NK-92 (cell line): ENCODE results near the gene BNC2.
"Not testable (repeated sequence)": the region's sequence is repeated elsewhere in the genome, so short reads cannot be mapped to it uniquely, and the experiment has no call there.

ENCODE experiments used
- DNase-seq: peaks from one replicate; lab custom pipeline; 2025; ENCODE audit not compliant: unreplicated experiment; lab: John Stamatoyannopoulos, UW

BNC2 gene

GRCh38 chr9:16461137-16461840 is 409.2 kb downstream of the BNC2 start:
- no peak for DNase-seq

- no peak for DNase-seq
These were observed 409.8 kb downstream of the BNC2 start for GRCh38 chr9:16460696-16461095.

DNA sequence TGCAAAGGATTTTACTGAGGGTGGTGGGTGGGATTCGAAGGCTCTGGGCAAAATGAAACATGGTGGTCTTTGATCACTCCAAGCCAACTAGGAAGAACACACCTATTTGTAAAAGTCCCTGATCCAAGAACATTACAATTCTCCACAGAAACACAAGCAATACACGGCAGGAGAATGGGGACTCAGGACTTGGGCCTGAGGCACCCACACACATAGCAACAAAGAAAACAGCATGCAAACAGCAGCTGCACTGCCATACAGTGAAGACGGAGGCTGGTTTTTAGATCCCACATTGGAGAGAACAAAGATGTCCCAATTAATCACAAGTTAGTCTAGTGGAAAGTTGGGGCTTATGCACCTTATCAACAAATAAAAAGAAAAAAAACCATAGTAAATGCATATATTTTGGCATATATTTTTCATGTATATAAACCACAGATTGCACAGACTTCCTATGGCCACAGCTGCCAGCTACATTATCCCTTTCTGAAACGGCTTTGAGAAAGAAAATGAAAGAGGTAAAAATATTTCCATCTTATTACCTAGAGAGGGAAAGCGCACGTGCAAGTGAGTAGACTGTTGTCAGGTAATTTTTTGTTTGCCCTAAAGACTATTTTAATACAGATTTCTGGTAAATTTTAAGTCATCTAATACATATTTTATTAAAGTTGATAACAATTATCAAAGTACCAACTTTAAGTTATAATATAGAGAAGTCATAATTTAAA is 410.9 kb downstream of the BNC2 start:
- DNase-seq, result no peak

DNA sequence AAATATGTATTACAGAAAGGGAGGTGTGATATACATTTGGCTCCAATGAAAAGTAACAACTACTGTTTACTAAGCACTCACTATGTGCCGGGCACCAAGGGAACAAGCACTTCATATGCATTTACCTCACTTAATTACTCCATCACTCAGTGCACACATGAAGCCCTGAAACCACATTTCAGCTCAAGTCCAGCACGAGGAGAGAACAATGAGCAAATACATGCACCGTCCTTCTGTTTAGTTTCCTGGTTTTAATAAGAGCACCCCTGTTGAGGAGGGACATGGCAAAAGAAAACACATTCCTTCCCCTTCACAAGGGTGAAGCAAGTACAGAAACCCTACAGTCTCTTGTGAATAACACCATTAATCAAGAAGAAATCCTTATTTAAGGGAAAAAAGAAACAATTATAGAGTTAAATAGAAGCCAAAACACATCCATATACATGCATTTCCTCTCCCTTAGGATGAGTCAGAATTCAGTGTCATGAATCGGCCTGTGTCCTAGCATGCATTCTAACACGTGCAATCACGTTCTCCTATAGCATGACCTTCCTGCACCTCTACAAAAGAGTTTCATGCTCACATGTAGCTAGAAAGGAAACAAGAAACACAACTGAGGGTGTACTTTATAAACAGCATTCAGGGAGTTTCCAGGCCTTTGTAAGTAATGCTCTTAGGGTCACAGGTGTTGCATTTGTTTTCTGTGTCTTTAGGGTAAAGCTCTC is 411.6 kb downstream of the BNC2 start:
- no peak for DNase-seq

DNA sequence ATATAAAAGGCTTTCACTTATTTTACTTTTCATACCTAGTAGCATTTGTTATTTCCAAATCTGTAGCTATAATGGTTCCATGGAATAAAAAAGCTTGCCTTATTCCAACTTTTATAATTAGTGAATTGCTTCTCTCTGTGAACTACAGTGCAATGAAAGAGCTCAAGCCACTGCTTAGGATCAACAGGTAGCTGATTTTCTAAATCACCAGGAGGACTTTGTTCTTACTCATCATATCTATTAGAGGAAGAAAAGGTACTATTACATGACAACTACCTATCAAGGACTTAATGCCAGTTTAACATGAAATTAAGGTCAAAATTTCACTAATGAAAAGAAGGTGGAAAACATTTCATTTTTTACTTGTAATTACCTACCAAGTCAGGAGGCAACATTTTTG is 414.6 kb downstream of the BNC2 start:
- no peak for DNase-seq

- DNase-seq, result no peak
These were observed 417.1 kb downstream of the BNC2 start for GRCh38 chr9:16453390-16453789.

- no peak for DNase-seq
These were observed 419.9 kb downstream of the BNC2 start for GRCh38 chr9:16450578-16450977.

- DNase-seq, result no peak
These were observed 420.4 kb downstream of the BNC2 start for GRCh38 chr9:16450043-16450442.

DNA sequence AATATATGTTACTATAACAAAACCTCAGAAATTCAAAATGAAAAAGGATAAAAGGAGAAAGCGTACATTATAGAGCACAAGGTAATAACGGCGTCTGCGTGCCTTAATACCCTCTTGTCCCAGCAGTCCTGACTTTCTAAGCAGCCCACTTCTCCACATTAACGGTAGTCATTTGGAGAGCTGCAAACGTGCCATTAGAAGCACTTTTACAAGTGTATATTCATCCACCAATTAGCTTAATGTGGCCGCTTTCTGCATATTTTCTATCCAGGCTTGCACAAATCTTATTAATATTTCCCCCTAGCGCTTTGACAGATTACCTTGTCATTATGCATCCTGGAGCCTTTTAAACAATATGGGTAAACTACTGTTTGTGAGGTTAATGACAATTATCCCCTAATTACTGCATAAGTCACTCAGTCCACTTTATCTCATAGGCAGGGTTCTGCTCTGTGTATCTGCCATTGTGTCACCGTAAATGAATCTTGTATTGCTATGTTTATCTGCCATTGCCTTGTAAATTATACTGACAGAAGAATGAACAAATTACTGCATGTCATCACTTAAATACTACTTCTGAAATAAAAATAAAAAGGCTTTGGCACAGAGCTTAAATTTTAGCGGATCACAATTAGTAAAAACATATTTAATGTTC is 421.3 kb downstream of the BNC2 start:
- DNase-seq, result no peak

DNA sequence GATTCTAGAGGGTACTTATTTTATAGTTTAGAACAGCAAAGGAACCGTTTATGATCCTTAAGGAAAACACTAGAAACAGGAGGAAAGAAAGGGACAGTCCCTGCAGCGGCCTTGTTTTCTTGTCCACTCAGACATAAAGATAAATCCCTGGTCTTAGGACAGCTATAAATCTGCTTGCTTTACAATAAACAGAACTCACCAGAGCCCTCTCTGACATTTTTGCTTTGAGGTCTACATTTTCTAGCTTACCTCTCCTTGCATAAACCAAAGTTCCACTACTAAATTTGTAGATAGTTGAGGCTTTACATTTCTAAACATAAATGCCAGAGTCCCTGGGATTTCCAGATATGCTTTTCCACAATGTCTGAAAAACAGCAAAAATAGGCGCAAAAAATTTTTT is 422.5 kb downstream of the BNC2 start:
- DNase-seq, result no peak

DNA sequence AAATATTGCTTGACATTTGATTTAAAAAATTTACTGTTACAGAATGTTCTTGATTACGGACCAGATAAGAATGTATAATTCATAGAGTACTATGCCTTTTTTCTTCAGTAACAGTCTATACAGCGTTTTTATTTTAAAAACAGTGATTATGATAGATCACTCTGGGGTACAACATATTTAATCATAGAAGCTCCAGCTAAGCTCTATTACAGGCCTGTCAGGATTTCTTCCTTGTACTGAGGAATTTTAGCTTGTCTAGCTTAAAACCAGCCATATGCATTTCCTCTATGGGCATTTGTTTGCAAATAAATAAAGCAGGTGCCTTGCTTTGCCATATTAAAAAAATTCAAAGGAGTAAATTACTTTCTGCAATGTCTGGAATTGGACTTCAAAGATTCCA is 423.8 kb downstream of the BNC2 start:
- DNase-seq, result no peak

DNA sequence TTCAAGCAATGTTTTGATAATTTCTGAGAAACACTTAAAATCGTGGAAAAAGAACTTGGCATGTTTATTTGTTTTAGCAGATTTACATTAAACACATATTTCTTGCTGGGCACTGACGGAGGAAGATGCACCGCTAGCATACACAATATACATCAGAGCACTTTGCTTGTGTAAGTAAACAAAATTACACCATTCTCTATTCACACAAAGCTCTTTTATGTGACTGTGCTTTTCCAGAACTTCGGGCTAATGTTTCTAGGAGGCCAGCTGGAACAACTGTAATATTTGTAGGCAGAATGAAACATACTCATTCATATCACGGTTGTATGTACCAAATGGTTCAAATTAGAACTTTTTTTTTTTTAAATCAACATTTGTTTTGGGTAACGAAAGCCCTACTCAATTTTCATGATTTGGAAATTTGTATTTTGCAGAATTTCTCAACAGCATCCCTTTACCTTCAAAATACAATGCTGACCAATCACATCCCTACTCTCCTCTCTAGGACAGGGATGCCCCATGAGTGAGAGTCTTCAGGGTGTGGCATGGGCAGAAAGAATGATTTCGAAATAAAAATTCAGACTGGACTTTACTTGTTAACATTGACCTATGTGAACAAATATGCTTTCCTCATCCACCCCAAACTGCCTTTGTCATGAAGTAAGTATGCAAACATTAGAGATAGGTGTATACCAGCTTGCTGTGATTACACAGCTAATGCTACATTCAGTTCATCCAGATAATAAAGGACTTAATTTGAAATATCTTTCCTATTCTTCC is 425.1 kb downstream of the BNC2 start:
- DNase-seq, result no peak

DNA sequence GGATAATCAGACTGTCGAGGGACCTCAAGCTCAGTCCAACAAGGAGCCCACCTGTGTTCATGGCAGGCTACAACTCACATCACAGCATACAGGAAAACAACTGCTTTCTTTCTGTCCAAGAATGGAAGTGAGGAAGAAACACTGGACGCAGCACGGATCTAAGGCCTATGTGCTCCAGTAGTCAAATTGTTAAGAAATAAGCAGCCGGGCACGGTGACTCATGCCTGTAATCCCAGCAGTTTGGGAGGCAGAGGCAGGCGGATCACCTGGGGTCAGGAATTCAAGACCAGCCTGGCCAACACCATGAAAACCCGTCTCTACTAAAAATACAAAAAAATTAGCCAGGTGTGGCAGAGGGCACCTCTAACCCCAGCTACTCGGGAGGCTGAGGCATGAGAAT is 427.8 kb downstream of the BNC2 start:
- DNase-seq, result no peak

GRCh38 chr9:16441791-16442190 is 428.7 kb downstream of the BNC2 start:
- DNase-seq, result no peak

GRCh38 chr9:16438831-16439230 is 431.6 kb downstream of the BNC2 start:
- DNase-seq, result not testable (repeated sequence)

- DNase-seq, result no peak
These were observed 433.9 kb downstream of the BNC2 start for GRCh38 chr9:16436545-16436944.

GRCh38 chr9:16434526-16434925 is 435.9 kb downstream of the BNC2 start:
- DNase-seq, result no peak

DNA sequence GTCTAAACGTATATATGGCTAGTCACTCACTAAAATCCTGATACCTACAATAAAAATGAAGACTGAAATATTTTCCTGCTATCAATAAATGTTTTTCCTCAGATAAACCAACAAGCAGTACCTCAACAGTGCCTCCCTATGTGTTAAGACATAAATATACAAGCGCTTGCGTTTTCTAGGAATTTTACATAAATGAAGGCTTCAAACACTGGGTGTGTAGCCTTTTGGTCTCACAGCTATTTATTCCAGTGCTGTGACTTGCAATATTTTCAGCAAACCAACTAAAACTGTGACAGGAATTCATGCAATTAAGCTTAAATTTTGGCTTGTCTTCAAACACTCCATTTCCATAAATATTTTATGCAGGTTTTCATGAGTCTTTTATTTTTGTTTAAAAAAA is 437.0 kb downstream of the BNC2 start:
- DNase-seq, result no peak

DNA sequence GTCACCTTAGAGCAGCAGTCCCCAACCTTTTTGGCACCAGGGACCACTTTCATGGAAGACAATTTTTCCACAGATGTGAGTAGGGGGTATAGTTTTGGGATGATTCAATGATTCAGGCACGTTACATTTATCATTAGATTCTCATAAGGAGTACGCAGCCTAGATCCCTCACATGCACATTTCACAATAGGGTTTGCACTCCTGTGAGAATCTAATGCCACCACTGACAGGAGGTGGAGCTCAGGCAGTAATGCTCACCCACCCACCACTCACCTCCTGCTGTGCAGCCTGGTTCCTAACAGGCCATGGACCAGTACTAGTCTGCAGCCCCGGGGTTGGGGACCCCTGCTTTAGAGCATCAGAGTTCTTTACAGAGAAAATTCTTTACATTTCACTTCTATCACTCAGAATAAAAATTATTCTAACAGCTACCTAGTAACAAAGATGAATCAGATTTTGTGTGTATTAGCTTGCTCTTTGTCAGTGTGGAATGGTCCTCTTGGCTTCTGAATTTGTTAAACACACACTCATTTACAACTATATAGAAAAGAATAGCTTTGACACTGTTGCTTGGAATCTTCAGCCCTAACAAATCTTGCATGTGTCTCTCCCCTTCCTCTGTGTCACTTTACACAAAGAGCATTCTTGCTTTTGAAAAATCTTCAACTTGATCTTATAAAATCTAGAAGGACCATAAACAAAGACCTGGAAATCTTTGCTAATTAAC is 438.6 kb downstream of the BNC2 start:
- DNase-seq, result no peak

DNA sequence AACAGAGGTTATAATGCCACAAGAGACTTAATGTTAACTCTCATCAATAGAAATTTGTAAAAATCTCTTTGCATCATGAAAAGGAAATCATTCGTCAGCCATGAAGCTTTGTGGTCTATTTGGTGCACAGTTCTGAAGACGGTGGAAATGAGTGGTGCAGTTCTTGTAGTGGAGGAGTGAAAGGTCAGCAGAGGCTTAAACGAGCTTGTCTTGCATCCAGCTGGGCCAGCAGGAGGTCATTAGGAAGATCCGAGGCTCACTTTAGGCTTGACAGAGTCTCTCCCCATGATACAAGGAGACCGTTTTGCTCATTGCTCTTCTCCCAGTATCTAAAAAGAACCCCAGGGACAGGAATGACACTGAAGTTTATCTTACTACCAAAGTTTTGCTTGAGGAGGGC is 440.8 kb downstream of the BNC2 start:
- DNase-seq, result no peak
